ENCODE measurements around the gene MBOAT7.
A peak's percentile ranks its signal among the peaks of the same experiment; 100 is the strongest.
"Not testable (repeated sequence)": the region's sequence is repeated elsewhere in the genome, so short reads cannot be mapped to it uniquely, and the experiment has no call there.

MBOAT7 gene

DNA sequence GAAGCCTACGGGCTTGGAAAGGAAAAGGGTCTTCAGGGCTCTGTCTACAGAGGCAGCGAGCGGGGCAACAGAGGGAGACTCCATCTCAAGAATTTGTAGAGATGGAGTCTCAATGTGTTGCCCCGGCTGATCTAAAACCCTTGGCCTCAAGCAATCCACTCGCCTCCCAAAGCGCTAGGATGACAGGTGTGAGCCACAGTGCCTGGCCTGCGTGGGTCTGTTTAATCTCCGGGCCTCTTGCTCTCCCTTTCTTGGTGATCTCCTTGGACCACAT lies 19.3 kb upstream of the MBOAT7 start:
- DNase-seq, result no peak

DNA sequence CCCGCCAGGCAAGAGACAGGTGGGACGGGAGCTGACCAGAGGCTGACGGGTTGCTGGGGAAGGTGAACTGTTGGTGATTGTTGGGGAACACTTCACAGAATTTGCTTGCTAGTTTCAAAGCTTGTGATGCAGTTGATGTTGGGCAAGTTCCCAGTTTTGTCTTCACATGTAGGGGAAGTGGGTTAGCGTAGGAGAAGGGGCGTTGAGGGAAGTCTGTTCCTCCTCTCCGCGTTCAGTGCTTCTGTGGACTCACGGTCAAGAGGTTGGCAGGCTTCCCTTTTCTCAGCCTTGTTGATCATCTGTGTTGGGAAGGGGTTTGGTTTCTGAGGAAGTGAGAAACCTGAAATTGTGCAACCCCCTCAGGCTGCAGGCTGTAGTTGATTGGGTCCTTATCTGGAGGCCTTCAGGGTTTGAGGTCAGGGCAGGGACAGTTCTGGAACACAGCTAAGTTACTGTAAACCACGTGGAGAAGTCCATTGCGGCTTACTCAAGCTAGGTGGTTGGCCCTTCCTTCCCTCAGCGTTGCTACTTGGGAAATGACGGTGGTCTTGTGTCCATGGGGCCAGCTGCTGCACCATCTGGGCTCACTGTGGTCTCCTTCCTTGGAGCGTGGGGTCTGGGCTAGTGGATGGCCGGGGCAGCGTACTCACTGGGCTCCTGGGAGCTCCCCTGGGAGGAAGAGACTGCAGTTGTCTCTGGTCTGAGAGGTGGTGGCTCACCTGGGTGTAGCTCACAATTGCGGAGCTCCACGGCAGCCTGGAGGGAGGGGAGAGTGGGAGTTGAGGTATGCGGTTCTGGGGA lies 18.8 kb upstream of the MBOAT7 start:
- peak in 2 of 5 experiments; percentile 28 to 72 for DNase-seq

DNA sequence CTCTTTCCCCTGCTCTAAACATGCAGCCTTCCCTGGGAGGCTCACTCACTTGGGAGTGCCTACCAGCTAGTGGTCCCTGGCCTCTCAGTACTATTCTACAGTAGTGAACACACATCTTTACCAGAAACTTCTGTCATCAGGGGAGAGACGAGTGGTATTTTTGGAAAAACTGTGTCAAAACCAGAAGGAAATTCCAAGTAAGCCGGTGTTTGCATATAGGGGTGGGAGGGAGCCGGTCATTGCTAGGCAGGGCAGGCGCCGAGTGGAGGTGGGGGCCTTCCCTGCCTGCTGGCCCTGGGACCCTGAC lies 18.2 kb upstream of the MBOAT7 start:
- no peak for DNase-seq

DNA sequence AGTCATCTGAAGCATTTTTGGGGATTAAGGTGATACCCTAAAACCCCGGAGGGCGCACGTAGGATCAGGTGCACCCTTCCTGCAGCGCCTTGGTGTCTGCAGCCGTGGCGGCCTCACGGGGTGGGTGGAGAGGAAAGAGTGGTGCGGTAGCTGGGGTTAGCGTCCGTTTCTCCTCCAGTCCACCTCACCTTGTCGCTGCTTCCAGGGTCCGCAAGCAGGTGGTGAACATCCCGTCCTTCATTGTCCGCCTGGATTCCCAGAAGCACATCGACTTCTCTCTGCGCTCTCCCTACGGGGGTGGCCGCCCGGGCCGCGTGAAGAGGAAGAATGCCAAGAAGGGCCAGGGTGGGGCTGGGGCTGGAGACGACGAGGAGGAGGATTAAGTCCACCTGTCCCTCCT lies 17.8 kb upstream of the MBOAT7 start:
- DNase-seq, result not testable (repeated sequence)

DNA sequence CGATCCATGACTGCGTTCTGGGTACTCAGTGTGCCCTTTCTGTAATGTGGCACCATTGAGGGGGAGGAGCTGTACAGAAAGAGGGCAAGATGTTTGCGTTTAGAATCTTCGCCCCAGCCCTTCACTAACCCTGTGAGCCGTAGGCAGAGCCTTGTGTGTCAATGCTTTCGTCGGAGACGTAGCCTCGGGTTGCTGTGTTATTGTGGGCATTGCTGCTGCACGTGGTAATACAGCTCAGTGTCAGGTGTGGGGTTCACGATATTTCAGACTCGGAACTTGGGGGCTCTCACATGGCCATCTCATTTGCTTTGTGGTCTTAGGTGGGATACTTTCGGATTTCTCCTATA lies 17.4 kb upstream of the MBOAT7 start:
- no peak for DNase-seq

GRCh38 chr19:54206030-54206830 lies 16.9 kb upstream of the MBOAT7 start:
- DNase-seq, result no peak

- no peak for DNase-seq
Measured at GRCh38 chr19:54204767-54205468, 15.5 kb upstream of the MBOAT7 start.

DNA sequence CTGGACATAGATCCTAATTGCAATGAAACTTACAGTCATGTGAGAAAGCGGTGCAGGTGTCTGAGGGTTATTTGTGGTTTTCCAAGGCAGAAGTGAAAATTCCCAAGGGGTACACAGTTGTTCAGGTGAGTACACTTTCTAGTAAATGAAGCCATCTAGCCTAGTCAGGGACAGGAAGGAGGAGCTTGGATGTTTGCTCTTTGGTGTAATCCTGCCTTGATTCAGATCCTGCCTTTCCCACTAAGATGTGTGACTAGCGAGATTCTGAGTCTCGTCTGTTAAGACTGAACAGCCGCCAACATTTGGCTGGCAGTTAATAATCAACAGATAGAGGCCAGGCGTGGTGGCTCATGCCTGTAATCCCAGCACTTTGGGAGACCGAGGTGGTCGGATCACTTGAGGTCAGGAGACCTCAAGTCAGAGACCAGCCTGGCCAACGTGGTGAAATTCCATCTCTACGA lies 13.8 kb upstream of the MBOAT7 start:
- DNase-seq, result no peak

DNA sequence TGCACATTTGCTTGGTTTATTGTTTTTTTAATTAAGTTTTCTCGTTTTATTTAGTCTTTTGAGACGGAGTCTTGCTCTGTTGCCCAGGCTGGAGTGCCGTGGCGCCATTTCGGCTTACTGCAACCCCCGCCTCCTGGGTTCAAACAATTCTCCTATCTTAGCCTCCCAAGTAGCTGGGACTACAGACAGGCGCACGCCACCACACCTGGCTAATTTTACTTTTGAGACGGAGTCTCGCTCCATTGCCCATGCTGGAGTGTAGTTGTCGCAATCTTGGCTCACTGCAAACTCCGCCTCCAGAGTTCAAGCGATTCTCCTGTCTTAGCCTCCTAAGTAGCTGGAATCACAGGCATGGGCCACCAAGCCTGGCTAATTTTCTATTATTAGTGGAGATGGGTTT lies 12.6 kb upstream of the MBOAT7 start:
- no peak for DNase-seq

- no peak for DNase-seq
Measured at GRCh38 chr19:54201172-54201701, 11.9 kb upstream of the MBOAT7 start.

- DNase-seq, result no peak
Measured at GRCh38 chr19:54199401-54199800, 10.0 kb upstream of the MBOAT7 start.

GRCh38 chr19:54197121-54197520 lies 7.7 kb upstream of the MBOAT7 start:
- no peak for DNase-seq

- no peak for DNase-seq
Measured at GRCh38 chr19:54196536-54196935, 7.2 kb upstream of the MBOAT7 start.

GRCh38 chr19:54194463-54194862 lies 5.1 kb upstream of the MBOAT7 start:
- DNase-seq, result not testable (repeated sequence)

DNA sequence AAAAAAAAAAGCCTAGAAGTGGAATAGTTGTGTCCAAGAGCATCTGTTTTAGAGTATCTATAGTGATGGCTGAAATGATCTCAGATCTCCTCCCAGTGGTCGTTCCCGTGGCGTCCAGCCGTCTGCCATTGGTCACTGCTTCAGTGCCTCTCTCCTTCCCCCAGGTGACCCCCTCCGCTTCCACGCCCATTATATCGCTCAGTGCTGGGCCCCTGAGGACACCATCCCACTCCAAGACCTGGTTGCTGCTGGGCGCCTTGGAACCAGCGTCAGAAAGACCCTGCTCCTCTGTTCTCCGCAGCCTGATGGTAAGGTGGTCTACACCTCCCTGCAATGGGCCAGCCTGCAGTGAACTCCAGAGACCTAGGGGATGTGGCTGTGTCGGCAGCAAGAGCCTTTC lies 3.6 kb upstream of the MBOAT7 start:
- no peak for DNase-seq

GRCh38 chr19:54191811-54192453 lies 2.6 kb upstream of the MBOAT7 start:
- DNase-seq, result no peak

GRCh38 chr19:54191011-54191810 lies 1.8 kb upstream of the MBOAT7 start, which contains the start of gene TSEN34:
TSEN34 (plus strand) TSS chr19:54191308; CDS start chr19:54191365, 57 bp downstream.
- peak; percentile 76 to 94 (median 84) for DNase-seq

- DNase-seq, result peak; percentile 99 to 100 (median 100)
Measured at GRCh38 chr19:54190503-54191010, 1.2 kb upstream of the MBOAT7 start.

DNA sequence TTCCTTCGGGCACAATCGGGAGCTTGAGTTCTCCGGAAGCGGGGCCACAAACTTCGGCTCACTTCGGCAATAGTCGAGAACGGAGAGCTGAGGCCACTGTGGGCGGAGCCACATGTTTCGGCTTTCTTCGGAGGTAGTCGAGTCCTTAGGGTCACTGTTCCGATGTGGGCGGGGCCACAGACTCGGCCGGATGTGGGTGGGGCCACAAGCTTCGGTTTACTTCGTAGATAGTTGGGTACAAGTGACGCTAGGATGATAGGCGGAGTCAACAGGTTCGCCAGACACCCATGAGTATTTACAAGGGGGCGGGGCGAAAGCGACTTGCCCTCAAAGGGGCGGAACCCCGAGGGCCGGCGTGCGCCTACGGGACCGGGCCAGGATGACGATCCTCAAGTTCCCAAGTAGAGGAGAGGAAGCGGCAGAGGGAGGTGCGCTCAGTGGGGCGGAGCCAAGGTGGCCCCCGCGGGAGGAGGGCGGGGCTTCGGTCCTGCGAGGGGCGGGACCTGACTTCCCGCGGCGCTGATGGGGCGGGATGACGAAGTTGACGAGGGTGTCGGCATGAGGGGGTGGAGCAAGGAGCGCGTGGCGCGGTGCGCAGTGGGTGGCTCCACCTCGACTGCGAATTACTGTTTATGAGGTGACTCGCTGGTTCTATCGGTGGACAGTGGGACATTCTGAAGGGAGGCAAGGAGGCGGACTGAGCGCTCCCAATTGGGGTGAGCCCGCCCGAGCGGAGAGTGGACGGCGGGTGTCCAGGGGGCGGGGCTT lies 539 bp upstream of the MBOAT7 start:
- DNase-seq, result peak; percentile 98 to 100 (median 100)

DNA sequence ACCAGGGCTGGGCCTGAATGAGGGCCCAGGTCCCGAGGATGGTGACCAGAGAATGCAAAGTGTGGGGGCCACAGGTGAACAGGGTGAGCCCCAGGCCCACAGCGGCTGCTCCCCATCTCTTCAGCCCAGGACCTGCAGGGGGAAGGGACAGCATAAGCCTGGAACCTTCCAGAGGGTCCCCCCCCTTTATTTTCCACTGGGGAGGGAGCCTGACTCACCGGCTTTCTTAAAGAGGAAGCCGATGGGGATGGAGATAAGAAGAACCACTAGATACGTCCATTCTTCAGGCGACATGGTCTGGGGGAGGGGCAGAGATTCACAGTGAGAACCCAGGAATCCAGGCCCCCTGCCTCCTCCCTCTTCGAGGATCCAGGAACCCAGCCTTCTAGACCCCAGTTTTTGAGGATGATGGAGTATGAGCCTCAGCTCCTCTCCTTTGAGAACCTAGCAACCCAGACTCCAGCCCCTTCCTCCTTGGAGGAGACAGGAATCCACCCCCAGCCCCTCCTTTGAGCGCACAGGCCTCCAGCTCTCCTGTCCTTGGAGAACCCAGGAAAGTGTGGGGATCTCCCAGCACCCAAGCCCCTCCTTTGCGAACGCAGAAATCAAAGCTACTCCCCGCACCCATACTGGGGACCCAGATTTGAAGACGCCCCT lies 1.0 kb downstream of the MBOAT7 start:
- DNase-seq, result peak in 4 of 5 experiments; percentile 32 to 86 (median 50)
